Measurements from ENCODE around the gene STK32C.

DNA sequence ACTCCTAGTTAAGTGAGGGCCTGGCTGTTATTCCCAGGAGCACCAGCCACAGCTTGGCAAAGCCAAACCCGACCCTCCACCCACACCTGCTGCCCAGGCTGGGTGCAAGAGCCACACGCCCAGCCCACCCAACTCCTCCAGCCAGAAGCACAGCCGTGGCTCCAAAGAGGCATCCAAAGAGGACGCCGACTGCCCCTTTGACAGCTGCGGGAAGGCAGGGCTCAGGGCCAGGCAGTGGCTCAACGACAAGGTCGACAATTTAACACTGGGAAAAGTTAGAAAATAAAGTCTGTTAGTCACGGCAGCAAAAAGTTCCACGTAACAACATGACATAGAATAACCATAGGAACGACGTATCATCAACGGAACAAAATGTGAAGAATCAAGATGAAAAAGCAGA is 66.7 kb downstream of the STK32C start:
- TF ChIP-seq POLR2A (IDR thresholded peaks at IDR 0.05) (no peak), POLR2AphosphoS5 (IDR thresholded peaks at IDR 0.05) (no peak)
- TF ChIP-seq, protein P1, sequence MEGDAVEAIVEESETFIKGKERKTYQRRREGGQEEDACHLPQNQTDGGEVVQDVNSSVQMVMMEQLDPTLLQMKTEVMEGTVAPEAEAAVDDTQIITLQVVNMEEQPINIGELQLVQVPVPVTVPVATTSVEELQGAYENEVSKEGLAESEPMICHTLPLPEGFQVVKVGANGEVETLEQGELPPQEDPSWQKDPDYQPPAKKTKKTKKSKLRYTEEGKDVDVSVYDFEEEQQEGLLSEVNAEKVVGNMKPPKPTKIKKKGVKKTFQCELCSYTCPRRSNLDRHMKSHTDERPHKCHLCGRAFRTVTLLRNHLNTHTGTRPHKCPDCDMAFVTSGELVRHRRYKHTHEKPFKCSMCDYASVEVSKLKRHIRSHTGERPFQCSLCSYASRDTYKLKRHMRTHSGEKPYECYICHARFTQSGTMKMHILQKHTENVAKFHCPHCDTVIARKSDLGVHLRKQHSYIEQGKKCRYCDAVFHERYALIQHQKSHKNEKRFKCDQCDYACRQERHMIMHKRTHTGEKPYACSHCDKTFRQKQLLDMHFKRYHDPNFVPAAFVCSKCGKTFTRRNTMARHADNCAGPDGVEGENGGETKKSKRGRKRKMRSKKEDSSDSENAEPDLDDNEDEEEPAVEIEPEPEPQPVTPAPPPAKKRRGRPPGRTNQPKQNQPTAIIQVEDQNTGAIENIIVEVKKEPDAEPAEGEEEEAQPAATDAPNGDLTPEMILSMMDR (IDR thresholded peaks at IDR 0.05) = no peak

Data from suprapubic skin (tissue), 4 donors.